Metanephros (tissue), 1 donor: ENCODE data around the gene GPR141. TPM values are rescaled to one million over a fixed set of nuclear protein-coding genes. Genes with fewer than 3 reads are reported as not detected.

Experiments
- total RNA-seq: library from RNA; depleted of rRNA; stranded (reverse); fragments of >200 nt; gene quantifications from one replicate; pipeline ENCODE4 v1.2.3, GENCODE V29; 2014

Gene GPR141, protein sequence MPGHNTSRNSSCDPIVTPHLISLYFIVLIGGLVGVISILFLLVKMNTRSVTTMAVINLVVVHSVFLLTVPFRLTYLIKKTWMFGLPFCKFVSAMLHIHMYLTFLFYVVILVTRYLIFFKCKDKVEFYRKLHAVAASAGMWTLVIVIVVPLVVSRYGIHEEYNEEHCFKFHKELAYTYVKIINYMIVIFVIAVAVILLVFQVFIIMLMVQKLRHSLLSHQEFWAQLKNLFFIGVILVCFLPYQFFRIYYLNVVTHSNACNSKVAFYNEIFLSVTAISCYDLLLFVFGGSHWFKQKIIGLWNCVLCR
- total RNA-seq, result 6.4 TPM

DNA sequence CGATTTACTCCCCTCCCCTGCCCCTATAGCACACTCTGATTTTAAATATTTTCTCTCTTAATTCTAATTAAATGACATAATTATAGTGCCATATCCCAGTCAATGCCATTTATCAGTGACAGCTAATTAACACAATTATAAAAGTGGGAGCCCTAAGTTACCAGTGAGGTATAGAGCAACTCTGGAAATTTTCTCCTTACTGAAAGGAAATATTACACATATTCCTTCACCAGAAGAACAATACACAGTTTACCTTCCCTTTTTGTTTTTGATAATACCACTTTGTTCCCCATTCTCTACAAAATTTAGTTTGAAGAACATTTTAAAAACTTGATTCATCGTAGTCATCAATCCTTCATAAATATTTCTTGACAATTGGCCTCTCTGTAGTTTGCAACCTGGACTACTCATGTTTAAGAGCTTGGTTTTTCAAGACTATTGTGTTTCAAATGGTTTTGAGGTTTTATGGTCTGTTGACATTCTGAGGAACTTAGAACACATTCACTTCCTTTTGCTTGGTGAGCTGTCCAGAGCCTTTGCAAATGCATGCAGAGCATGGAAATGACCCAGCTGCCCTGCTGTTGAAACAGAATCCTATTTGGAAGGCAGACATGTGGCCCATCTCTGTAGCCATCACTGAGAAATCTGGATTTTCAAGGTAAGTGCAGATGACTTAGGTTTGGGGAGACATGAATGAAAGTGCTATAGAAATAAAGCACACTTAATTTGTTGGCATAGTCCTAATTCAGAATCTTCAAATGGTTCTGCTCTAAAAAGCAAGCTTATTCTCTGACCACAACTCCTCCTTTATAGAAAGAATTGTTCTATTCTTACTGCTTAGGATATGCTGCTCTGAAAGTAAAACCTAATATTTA, at the start of gene GPR141:
TSS of gene GPR141 (plus strand) at position 521 of the 875 bp plus-strand sequence. CDS start 56,628 bp downstream, outside the sequence.

Other genes starting within 250 kb of the GPR141 start
- 31.2 TPM for gene ELMO1, start 234.9 kb upstream of the GPR141 start, total RNA-seq
- 1.2 TPM for gene NME8, start 164.8 kb downstream of the GPR141 start, total RNA-seq
- gene SFRP4, start 233.1 kb downstream of the GPR141 start, total RNA-seq, result 11.2 TPM
- 34.3 TPM for gene EPDR1, start 236.9 kb downstream of the GPR141 start, total RNA-seq